ENCODE measurements around the gene IRF2BP2. TPM values are rescaled to one million over a fixed set of nuclear protein-coding genes. Genes with fewer than 3 reads are reported as not detected.
A peak's percentile ranks its signal among the peaks of the same experiment; 100 is the strongest.

IRF2BP2 gene
- total RNA-seq, 1 experiment from 2014 or later, result 78.8 TPM

DNA sequence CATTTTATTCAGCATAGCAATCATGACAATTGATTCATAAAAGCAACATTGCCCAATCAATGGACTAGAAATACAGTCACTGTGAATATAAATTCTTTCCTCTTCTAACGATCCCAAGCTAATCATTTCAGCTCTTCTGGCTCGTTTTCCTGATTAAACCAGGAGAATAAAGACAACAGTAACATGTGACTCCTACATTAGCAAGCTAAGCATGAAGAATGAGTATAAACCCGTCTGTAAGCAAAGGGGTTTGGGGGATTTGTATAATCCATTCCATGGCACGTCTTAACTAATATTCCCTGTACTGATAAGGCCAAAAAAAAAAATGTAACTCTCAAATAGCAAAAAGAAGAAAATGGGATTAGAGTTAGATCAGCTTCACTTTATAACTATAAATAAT lies 21.6 kb downstream of the IRF2BP2 start:
- Histone ChIP-seq H3K4me1 (ENCODE audit: insufficient read depth, low read length) (no peaks in the 10 kb centered on the region), H3K4me2 (ENCODE audit: low read length) (no peak overlapping the region), H3K9ac (ENCODE audit: low read length) (no peak overlapping the region), H2AFZ (ENCODE audit: low read length) (no peak overlapping the region), H3F3A (ENCODE audit: low read length, unreplicated experiment) (no peaks in the 10 kb centered on the region), H3K36me3 (ENCODE audit: low read depth, low read length) (no peaks in the 10 kb centered on the region), H3K27me3 (ENCODE audit: low read length) (no peaks in the 10 kb centered on the region), H3K27ac (ENCODE audit: low read length) (no peak overlapping the region), H4K20me1 (ENCODE audit: low read length) (no peaks in the 10 kb centered on the region), H3K9me3 (ENCODE audit: low read length) (no peaks in the 10 kb centered on the region), H3K9me2 (replicated peaks; ENCODE audit: low read length) (no peaks in the 10 kb centered on the region), H3K4me3 (ENCODE audit: low read length) (no peak overlapping the region), H3K79me2 (ENCODE audit: low read length) (no peaks in the 10 kb centered on the region)
- intact Hi-C loops (cut with micrococcal nuclease), result no loop called here
- DNase-seq (no peak), ATAC-seq (no peak)
- ChIA-PET POLR2A (ENCODE audit: unreplicated experiment) (interaction anchor here (0.6 kb wide), 1 partner anchor 944 kb away, joined by 3 read pairs; no protein-coding TSS in a partner anchor), CTCF (no interaction called here)
- TF ChIP-seq EZH2phosphoT487 (IDR thresholded peaks at IDR 0.05; ENCODE audit: borderline replicate concordance, low read length) (no peak), EZH2 (IDR thresholded peaks at IDR 0.05; ENCODE audit: low read length, unreplicated experiment) (no peak), CTCF (conservative IDR thresholded peaks at IDR 0.05; ENCODE audit: low read depth, low read length) (no peak)
- no TSS peak for BruUV-seq (replicated peaks)

GRCh38 chr1:234586892-234587485 lies 23.0 kb downstream of the IRF2BP2 start:
- TF ChIP-seq EZH2phosphoT487 (IDR thresholded peaks at IDR 0.05; ENCODE audit: borderline replicate concordance, low read length) (no peak), CTCF (conservative IDR thresholded peaks at IDR 0.05; ENCODE audit: low read depth, low read length) (no peak), EZH2 (IDR thresholded peaks at IDR 0.05; ENCODE audit: low read length, unreplicated experiment) (no peak)
- Histone ChIP-seq H4K20me1 (ENCODE audit: low read length) (no peaks in the 10 kb centered on the region), H3K27ac (ENCODE audit: low read length) (no peak overlapping the region), H3K4me3 (ENCODE audit: low read length) (no peak overlapping the region), H3K9me3 (ENCODE audit: low read length) (no peaks in the 10 kb centered on the region), H3K9me2 (replicated peaks; ENCODE audit: low read length) (no peaks in the 10 kb centered on the region), H3K79me2 (ENCODE audit: low read length) (no peaks in the 10 kb centered on the region), H3K4me2 (ENCODE audit: low read length) (no peak overlapping the region; the same call in 1 of the 2 replicates), H2AFZ (ENCODE audit: low read length) (no peak overlapping the region), H3K36me3 (ENCODE audit: low read depth, low read length) (no peaks in the 10 kb centered on the region), H3K9ac (ENCODE audit: low read length) (no peak overlapping the region), H3K4me1 (ENCODE audit: insufficient read depth, low read length) (no peaks in the 10 kb centered on the region), H3F3A (ENCODE audit: low read length, unreplicated experiment) (no peaks in the 10 kb centered on the region), H3K27me3 (ENCODE audit: low read length) (no peaks in the 10 kb centered on the region)
- DNase-seq, result peak; percentile 11
- CTCF ChIA-PET, result no interaction called here
- intact Hi-C loops (cut with micrococcal nuclease), result no loop called here
- BruUV-seq (replicated peaks), result no TSS peak
- POLR2A ChIA-PET (ENCODE audit: unreplicated experiment), result no interaction called here
- ATAC-seq, result no peak

DNA sequence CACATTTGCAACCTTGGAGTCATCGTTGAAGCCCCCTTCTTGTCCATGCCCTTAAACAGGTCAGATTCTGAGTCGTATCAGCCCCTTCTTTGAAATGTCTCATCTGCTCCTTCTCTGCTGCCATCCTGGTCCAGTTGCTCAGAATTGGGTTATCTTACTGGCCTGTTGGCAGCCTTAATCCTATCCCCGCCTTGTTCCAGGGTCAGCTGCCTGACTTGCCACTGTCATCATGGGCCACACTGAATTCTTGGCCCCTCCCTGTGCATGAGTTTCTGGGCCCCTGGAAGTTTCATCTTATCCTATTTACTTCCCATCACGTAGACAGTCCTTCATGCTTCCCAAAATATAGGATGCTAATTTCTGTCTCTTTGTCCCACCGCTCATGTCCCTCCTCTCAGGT lies 23.7 kb downstream of the IRF2BP2 start:
- Histone ChIP-seq H3K36me3 (ENCODE audit: low read depth, low read length) (no peaks in the 10 kb centered on the region), H3K9me3 (ENCODE audit: low read length) (no peaks in the 10 kb centered on the region), H3F3A (ENCODE audit: low read length, unreplicated experiment) (no peaks in the 10 kb centered on the region), H3K4me3 (ENCODE audit: low read length) (no peak overlapping the region), H3K4me1 (ENCODE audit: insufficient read depth, low read length) (no peaks in the 10 kb centered on the region), H4K20me1 (ENCODE audit: low read length) (no peaks in the 10 kb centered on the region), H3K27me3 (ENCODE audit: low read length) (no peaks in the 10 kb centered on the region), H3K9ac (ENCODE audit: low read length) (no peak overlapping the region), H3K79me2 (ENCODE audit: low read length) (no peaks in the 10 kb centered on the region), H3K27ac (ENCODE audit: low read length) (no peak overlapping the region), H3K4me2 (ENCODE audit: low read length) (no peak overlapping the region), H3K9me2 (replicated peaks; ENCODE audit: low read length) (no peaks in the 10 kb centered on the region), H2AFZ (ENCODE audit: low read length) (no peak overlapping the region)
- DNase-seq, result no peak
- ChIA-PET CTCF (no interaction called here), POLR2A (ENCODE audit: unreplicated experiment) (no interaction called here)
- BruUV-seq (replicated peaks), result no TSS peak
- TF ChIP-seq CTCF (conservative IDR thresholded peaks at IDR 0.05; ENCODE audit: low read depth, low read length), result no peak
- TF ChIP-seq EZH2phosphoT487 (IDR thresholded peaks at IDR 0.05; ENCODE audit: borderline replicate concordance, low read length), result no peak
- TF ChIP-seq EZH2 (IDR thresholded peaks at IDR 0.05; ENCODE audit: low read length, unreplicated experiment), result no peak
- intact Hi-C loops (cut with micrococcal nuclease), result no loop called here
- no peak for ATAC-seq

All from PC-3 (cell line).